ENCODE data around the gene UAP1L1. TPM values are rescaled to one million over a fixed set of nuclear protein-coding genes. Genes with fewer than 3 reads are reported as not detected.

Gene UAP1L1
- total RNA-seq, 1 experiment from 2014 or later, result 6.6 TPM

DNA sequence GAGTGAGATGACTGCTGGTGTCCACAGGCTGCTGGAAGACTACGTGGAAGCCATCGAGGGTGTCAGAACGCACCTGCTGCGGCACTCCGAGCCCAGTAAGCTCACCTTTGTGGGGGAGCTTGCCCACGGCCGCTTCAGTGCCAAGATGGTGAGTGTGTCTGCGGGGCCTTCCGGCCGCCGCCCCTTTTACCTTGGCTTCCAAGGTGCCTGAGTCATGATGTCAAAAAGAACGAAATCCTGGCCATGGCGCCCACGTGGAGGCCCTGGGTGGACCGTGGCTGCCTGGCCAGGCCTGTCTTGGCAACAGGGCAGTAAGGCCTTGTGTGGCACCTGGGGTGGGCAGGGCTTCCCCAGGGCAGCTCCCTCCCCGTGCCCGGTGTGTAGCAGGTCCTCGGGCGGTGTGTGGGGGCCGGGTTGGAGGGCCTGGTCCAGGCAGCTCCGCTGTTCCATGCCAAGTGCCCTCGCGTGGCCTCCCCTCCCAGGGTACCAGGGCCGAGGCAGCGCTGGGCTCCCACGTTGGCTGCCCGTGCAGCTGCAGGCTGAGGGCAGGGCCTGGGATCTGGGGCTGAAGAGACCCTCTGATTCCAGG lies 29.4 kb downstream of the UAP1L1 start:
- no peaks in the 10 kb centered on the region for H3K27me3 ChIP-seq (ENCODE audit: insufficient read depth, low read length)
- H3K23ac ChIP-seq (ENCODE audit: insufficient read length, low read depth, low read length), result no peak overlapping the region
- no peaks in the 10 kb centered on the region for H3K4me1 ChIP-seq (ENCODE audit: insufficient read depth, low read length)
- Mint-ChIP-seq H3K9me3 (peaks cover 2 to 3% of the 10 kb centered on the region in 2 experiments; a peak in 2 of 5 replicates), H3K4me1 (no peaks in the 10 kb centered on the region), H3K4me3 (no peak overlapping the region), H3K27me3 (ENCODE audit: low read depth) (no peaks in the 10 kb centered on the region; the same call in 1 of the 2 replicates), H3K36me3 (ENCODE audit: insufficient read depth in 1 of 3, low read depth in 3 of 3) (peaks cover 4 to 19% (median 5%) of the 10 kb centered on the region in 3 experiments; a peak in 6 of 7 replicates), H3K27ac (no peak overlapping the region)
- no peaks in the 10 kb centered on the region for H3K79me1 ChIP-seq (ENCODE audit: insufficient read depth, low read depth, low read length, poor library complexity, severe bottlenecking)
- H2BK120ac ChIP-seq (ENCODE audit: low read depth, low read length, poor library complexity, severe bottlenecking), result no peak overlapping the region
- H4K20me1 ChIP-seq (ENCODE audit: control insufficient read depth, insufficient read depth, insufficient read length), result no peaks in the 10 kb centered on the region
- H2BK12ac ChIP-seq (ENCODE audit: insufficient read length, low read depth, low read length), result no peak overlapping the region
- no peak overlapping the region for H4K5ac ChIP-seq (ENCODE audit: insufficient read length, low read depth, low read length)
- H2BK20ac ChIP-seq (ENCODE audit: low read depth, low read length, poor library complexity, severe bottlenecking), result no peak overlapping the region
- H3T11ph ChIP-seq (ENCODE audit: low read length), result no peak overlapping the region
- no peak overlapping the region for H2AK5ac ChIP-seq (ENCODE audit: insufficient read length, low read length)
- H3K18ac ChIP-seq (ENCODE audit: insufficient read length, low read depth, low read length), result no peak overlapping the region
- H2AFZ ChIP-seq (ENCODE audit: low read length), result no peak overlapping the region
- H3K4me2 ChIP-seq (ENCODE audit: insufficient read depth, insufficient read length, low read length), result no peak overlapping the region
- H4K8ac ChIP-seq (replicated peaks; ENCODE audit: insufficient read length, low read depth, low read length), result no peak overlapping the region
- H3K4ac ChIP-seq (ENCODE audit: low read depth, low read length), result no peak overlapping the region
- TF ChIP-seq, protein P1, sequence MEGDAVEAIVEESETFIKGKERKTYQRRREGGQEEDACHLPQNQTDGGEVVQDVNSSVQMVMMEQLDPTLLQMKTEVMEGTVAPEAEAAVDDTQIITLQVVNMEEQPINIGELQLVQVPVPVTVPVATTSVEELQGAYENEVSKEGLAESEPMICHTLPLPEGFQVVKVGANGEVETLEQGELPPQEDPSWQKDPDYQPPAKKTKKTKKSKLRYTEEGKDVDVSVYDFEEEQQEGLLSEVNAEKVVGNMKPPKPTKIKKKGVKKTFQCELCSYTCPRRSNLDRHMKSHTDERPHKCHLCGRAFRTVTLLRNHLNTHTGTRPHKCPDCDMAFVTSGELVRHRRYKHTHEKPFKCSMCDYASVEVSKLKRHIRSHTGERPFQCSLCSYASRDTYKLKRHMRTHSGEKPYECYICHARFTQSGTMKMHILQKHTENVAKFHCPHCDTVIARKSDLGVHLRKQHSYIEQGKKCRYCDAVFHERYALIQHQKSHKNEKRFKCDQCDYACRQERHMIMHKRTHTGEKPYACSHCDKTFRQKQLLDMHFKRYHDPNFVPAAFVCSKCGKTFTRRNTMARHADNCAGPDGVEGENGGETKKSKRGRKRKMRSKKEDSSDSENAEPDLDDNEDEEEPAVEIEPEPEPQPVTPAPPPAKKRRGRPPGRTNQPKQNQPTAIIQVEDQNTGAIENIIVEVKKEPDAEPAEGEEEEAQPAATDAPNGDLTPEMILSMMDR (conservative IDR thresholded peaks at IDR 0.05), result no peak
- no peak overlapping the region for H2BK5ac ChIP-seq (ENCODE audit: insufficient read length, low read length)
- no peak overlapping the region for H3K14ac ChIP-seq (ENCODE audit: insufficient read depth, low read length)
- no peak overlapping the region for H3K56ac ChIP-seq (ENCODE audit: insufficient read length, low read depth, low read length)
- H3K23me2 ChIP-seq (ENCODE audit: insufficient read length, low read depth, low read length, poor library complexity, severe bottlenecking), result no peaks in the 10 kb centered on the region
- H2BK15ac ChIP-seq (ENCODE audit: low read depth, low read length), result no peak overlapping the region
- no peak for DNase-seq
- WGBS (ENCODE audit: extremely low coverage, insufficient read length, low lambda C conversion rate), result no CpG with 5 or more reads among the region's 27 CpGs
- H3K9me3 ChIP-seq (ENCODE audit: control insufficient read depth, low read depth, low read length), result peaks cover 14% of the 10 kb centered on the region
- no peaks in the 10 kb centered on the region for H3K79me2 ChIP-seq (ENCODE audit: insufficient read depth, low read length)
- H4K91ac ChIP-seq (ENCODE audit: insufficient read length, low read depth, low read length), result no peak overlapping the region
- H3K9ac ChIP-seq (ENCODE audit: extremely low read depth, insufficient read length, low read length), result no peak overlapping the region
- H3K27ac ChIP-seq (ENCODE audit: insufficient read length, low read depth, low read length), result no peak overlapping the region

All from H9 (cell line).